Hematopoietic multipotent progenitor cell treated with erythropoietin and hydrocortisone succinate and interleukin-3 and kit ligand, for 8 days (in vitro differentiated cells): ENCODE data around the gene EFCAB6.

ENCODE experiments used
- DNase-seq: peaks from one replicate; pipeline ENCODE4 v3.0.0-alpha.2; 2015

The EFCAB6 gene

DNA sequence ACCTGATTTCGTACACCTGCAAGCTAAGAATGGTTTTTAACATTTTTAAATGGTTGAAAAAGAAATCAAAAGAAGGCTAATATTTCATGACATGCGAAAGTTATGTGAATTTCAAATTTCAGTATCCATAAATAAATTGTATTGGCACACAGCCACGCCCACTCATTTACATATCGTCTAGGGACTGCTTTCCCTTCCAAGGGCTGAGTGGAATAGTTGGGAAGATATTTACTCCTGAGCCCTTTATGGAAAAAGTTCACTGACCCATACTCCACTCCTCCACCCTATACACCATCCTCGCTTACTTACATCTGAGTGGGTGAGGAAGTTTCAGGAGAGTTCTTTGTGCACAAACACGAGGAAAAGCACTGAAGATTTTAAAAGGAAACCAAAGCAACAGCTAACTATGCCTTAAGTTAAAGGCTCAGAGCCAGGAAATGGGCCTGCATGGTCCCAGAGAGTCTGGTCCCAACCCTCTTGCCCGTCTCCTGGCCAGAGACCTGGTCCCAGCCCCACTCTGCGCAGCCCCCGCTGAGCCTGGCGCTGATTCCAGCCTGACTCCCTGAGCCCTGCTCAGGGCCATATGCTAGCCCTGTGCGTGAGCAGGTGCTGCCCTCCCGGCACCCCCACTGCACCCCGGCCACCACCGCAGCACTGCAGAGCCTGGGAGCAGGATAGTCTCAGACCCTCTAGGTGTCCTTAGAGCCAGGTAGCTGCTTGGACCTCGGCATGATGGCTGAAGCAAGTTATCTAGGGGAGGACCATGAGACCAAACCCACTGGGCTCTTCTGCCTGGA, 69.8 kb downstream of the EFCAB6 start:
- DNase-seq, result no peak

DNA sequence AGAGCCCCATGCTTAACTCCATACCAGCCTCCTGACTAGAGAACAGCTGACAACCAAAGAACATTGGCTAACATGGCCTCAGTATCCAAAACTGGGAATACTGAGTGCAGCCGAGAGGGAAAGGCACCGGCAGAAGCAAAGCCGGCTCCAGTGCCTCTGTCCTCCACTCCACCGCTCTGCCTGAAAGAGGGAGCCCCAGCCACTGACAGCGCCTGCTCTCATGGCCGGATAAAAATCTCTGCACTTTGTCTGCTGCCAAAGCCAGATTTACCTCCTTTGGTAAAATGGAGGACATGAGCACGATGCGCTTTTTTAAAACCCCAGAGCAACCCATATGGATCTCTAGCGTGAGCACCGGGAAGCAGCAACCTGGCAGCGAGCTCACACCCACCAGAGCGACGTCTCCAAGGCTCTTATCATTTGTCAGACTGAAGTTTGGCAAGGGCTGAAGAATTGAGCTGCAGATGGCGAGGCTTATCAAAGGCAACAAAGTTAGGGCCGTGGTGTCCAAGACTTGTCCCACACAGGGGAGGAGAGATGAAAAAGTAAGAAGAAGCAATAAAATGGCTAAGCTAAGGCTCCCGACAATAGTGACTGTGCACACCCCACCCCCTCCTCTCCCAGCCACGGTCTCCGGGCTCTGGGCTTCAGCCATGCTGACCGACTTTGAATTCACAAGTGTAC, 71.4 kb downstream of the EFCAB6 start:
- DNase-seq, result peak; percentile 82

DNA sequence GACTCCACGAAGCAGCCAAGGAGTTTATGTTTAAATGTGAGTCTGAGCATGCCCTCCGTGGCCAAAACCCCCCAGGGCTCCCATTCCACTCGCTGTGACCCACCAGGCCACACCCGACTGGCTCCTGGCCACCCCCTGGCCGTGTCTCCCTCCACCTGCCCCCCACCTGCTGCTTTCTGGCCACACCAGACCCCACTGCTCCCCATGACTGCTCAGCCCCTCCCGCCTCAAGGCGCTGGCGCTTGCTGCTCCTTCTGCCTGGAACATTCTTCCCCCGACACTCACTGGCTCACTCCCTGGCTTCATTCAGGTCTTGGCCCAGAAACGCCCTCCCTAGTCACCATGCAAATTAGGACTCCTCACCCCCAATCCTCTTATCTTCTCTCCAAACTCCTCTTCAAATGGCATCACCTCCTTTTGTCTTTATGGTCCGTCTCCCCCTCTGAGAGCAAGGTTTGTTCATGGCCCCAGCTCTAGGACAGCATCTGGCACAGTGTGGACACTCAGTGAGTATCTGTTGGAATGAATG, 72.2 kb downstream of the EFCAB6 start:
- no peak for DNase-seq

DNA sequence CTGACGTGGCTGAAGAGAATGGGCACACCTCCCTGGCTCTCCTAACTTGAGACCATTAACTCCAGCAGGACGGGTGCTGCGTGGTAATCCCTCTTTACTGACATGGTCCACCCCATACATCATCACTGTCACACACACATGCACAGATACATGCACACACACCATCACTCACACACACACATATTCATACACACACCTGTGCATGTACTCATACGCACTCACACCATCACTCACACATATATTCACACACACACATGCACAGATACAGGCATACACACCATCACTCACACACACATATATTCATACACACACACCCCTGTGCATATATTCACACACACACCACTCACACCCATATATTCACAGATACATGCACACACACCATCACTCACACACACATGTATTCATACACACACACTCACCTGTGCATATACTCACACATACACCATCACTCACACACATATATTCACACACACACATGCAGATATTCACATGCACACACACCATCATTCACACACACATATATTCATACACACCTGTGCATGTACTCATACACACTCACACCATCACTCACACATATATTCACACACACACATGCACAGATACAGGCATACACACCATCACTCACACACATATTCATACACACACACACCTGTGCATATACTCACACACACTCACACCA, 74.8 kb downstream of the EFCAB6 start:
- no peak for DNase-seq

DNA sequence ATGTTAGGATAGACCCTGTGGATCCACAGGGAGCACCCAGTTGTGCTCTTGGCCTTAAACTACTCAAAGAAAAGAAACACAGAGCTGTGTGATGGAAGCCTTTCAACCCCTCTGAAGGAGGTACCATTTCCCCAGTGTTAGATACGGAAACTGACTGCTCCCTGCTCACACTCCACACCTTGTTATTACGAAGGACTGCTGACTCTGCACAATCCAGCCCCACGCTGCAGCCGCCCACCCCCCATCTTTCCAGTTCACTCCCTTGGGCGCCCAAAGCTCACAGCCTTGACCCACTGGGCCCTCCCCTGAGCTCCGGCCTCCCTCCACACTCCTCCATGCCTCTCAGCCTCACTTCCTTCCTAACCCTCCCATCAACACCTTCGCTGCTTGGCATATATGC, 75.5 kb downstream of the EFCAB6 start:
- no peak for DNase-seq

DNA sequence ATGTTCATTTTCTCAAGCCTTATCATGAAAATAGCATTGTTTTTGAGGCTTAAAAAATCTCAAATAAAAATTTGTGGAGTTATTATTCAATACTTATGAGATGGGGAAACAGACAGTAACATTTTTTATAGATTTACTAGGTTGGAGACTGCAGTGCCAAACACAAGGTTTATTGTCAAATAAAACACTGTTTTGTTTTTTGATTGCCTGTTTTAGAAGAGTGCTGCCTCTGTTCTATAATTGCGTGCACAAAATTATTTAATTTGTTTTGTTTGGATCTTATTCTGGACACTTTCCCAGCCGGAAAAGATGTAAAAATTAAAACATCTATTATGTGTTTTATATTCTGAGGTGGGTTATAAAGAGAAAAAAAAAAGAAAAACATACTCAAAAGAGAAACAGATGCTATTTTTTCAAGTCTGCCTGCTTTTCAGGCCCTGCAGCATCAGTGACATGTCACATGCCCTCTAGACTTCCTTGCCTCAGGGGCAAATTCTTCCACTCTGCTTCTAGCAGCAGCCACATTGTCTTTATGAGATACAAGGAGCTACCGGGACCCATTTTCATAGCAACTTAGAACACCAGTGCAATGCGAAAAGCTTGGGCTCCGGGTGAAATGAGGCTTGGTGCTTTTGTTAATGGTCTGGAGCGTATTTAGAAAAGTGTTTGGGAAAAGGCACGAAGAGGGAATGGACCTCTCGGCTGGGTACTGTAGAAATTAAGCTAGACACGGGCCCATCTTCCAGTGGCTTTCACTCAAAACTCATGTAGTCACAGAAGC, 77.5 kb downstream of the EFCAB6 start:
- no peak for DNase-seq

DNA sequence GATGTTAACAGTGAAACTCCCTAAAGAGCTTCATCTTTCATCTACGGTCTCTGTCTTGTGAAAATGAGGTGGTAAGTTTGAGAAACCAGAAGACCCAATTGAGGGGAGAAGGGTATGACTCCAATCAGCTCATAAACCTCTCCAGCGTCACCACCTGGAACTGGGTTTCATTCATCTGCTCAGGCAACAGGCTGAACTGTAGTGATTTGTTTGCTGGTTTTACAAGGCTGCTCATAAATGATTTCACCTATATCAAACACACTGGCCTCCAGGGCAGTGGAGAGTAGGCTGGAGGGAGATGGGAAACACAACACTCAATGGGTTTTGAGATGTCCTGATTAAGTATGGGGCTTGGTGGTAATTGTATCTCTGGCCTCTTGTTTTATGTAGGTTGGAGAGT, 79.0 kb downstream of the EFCAB6 start:
- no peak for DNase-seq

DNA sequence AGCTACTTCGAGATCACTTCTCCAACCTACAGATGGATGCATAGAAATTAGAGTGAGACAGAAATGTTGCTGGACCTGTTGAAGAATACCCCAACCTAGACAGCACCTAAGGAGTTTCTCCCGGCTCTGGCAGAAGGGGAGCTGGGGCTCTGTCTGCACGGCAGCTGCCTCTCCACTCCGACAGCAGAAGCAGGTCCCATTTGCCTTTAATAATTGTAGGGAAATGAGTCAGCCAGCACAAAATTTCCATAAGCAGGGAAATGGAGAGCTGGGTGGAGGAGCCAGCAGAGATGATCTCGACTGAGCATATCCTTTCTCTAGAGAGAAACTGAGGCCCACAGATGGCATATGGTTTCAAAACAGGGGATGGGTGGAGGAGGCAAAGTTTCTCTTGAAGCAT, 80.1 kb downstream of the EFCAB6 start:
- no peak for DNase-seq

DNA sequence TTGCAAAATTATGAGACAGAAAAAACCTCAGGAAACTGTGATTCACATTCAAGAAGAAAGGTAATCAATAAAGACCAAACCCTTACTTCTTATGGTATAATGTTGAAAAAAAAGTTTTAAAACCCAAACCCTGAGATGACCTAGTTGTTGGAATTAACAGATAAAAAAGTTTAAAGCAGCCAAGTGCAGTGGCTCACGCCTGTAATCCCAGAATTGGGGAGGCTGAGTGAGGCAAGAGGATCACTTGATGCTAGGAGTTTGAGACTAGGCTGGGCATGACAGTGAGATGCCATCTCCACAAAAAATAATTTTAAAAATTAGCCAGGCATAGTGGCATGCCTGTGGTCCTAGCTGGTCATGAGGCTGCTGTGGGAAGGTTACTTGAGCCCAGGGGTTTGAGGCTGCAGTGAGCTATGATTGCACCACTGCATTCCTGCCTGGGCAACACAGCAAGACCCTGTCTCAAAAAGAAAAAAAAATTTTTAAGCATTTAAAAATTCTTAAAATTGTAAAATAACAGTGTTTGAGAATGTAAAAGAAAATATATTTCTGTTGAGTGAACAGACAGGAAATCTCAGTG, 85.1 kb downstream of the EFCAB6 start:
- no peak for DNase-seq

DNA sequence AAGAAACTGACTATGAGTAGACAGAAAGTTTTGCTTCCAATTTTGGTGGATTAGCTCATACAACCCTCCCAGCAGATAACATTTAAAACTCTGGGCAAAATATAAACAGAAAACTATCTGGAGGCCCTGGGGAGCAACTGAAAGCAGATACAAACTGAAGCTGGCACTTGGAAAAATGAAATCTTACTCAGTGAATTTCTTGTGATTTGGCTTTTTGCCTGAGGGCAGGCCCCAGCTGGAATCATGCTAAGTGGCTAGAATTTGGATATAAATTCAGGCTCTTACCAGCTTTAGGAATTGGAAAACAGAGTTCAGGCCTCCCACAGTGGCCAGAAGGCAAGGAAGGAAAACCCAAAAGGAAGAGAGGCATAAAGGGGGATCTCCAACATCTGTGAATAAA, 85.8 kb downstream of the EFCAB6 start:
- no peak for DNase-seq

DNA sequence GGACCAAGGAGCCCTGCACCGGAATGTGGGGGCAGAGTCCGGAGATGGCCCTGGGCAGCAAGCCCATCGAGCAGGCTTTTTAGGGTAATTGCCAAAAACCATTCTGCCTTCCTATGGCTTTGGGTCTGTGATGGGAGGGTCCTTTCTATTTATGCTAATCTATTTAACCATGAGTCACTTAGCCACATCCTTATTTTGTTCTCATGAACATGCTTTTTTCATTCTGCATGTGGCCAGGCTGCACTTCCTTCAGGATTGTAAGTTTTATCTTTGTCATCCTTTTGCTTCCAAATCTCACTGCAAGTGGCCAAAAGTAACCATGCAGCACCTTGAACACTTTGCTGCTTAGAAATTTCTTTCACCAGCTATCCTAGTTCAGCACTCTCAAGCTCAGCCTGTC, 88.3 kb downstream of the EFCAB6 start:
- no peak for DNase-seq

DNA sequence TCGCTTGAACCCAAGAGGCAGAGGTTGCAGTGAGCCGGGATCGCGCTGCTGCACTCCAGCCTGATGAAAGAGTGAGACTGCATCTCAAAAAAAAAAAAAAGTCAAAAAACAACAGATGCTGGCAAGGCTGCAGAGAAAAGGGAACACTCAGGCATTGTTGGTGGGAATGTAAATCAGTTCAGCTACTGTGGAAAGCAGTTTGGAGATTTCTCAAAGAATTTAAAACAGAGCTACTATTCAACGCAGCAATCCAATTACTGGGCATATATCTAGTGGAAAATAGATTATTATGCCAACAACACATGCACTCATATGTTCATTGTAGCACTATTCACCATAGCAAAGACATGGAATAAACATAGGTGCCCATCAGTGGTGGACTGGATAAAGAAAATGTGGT, 89.7 kb downstream of the EFCAB6 start:
- DNase-seq, result no peak

DNA sequence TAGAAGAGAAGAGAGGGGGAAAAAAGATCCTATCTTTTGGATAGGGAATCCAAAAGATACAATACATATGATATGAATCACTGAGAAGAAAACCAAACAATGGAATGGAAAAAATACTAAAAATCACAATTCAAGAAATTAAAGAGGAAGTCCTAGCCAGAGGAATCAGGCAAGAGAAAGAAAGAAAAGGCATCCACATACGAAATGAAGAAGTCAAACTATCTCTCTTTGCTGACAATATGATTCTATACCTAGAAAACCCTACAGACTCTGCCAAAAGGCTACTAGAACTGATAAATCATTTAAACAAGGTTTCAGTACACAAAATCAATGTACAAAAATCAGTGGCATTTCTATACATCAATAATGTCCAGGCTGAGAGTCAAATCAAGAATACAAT, 91.4 kb downstream of the EFCAB6 start:
- no peak for DNase-seq

DNA sequence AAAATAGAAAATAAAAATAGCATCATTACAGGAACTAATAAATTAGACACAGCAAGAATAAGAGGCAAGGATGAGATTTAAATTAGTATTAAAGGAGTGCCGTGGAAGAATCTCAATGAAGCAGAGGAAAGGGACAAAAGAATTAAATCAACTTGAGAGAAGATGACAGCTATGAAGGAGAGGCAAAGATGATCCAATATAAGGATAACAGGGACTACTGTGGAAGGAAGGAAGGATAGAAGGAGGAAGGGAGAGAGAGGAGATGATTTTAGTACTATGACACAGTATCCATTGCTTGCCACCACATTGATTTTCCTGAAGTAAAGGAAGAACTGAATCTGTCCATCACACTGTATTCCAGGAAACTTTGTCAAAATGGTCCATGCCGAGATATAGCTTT, 98.0 kb downstream of the EFCAB6 start:
- DNase-seq, result no peak

DNA sequence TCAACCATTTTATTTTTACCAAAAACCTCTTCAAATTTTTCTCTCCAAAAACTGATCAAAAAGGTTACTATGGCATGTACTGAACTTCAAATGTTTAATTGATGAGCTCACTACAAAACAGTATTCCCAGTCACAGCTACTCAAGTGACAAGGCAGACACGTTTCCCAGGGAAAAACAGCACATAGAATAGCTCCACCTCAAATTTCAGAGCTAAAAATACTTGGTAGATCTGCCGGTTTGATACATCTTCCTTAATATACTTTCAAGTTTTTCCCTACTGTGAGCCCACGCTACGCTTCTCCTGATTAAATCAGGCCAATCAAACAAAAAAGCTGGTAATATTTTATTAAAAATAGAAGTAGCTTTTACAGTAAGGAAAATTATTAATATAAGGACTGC, 100.4 kb downstream of the EFCAB6 start:
- no peak for DNase-seq

DNA sequence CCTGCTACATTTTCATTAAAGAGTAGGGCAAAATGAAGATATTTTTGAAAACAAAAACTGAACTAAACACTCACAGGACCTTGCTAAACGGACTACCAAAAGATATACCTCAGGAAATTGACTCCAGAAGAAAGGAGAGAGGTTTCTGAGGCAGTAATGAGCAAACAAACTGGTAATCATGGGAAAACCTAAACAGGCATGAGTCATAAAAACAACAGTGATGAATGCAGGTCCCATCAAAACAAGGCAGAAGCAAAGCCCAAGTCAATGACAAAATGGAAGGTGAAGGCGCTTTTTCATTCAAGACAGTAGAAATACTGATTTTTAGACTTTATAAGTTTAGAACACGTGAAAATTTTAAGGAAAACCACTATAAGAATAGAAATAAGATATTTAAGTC, 104.5 kb downstream of the EFCAB6 start:
- no peak for DNase-seq

DNA sequence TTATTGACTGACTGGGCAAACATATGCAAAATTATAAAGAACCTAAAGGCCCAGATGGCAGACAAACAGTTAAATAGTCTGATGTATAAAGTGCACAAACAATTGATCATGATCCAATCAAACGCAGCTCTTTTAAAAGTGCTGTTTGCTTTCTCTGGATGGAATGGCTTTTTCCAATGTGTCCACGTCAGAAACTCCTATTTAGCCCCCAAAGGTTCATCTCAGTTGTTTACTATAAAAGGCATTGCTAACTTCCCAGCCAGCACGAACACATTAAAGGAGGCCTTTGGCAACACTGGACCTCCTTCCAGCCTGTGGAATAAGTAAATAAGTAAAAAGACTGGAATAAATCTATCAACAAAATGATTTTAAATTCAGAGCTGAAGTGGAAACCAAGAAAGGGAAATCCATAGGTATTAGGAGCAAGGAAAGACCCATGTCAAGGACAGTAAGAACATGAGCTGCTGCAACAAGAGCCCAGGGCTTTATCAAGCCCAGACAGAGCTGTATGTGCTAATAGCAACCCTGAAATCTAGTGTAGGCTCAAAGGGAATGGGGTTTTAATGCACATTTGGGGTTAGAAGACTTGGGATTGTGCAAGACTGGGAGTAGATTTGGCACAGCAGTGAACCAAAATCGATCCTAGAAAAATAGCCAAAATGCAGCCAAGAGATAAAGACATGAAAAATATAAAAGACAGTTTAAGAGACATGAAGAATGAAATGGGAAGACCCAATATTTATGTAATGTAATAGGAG, 105.4 kb downstream of the EFCAB6 start:
- DNase-seq, result no peak

DNA sequence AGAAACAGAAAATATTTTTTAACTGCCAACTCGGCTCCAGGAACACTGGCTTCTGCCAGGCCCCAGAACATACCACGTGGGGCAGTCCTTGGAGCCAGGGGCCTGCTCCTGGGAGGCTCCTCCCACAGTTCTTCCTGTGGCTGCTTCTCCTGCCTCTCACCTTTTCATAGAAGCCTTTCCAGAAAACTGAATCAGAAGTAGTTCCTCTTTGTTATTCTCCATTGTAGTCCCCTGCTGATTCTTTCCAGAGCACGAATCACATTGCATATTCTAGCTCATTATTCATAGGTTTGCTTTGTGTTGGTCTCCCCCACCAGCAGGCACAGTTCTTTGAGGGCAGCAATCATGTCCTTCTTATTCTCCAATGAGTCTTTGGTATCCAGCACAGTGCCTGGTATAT, 106.0 kb downstream of the EFCAB6 start:
- no peak for DNase-seq

DNA sequence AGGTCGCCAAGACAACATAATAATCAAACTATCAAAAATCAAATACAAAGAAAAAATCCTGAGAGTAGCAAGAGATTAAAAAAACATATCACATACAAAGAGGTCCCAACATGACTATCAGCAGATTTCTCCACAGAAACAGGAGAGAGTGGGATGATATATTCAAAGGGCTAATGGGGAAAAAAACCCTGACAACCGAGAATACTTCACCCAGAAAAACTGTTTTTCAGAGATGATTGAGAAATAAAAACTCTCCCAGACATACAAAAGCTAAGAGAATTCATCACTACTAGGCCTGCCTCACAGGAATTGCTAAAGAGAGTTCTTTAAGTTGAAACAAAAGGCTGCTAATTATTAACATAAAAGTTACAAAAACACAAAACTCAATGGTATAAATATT, 108.1 kb downstream of the EFCAB6 start:
- no peak for DNase-seq

DNA sequence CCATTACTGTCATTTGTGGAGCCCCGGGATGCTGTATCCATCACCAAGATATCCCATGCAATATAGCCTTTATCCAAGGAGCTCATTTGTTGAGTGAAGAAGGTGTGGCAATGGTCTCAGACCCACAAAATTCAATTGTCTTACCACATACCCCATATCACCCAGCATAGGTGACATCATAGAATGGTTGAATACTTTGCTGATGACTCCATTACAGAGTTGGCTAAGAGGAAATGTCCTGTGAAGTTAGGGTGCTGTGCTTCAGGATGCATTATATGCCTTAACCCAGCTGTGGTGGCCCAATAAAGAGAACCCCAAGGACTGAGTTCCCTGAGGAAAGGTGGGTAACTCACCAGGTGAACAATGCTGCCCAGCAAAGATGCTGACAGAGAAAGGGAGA, 113.7 kb downstream of the EFCAB6 start:
- no peak for DNase-seq

DNA sequence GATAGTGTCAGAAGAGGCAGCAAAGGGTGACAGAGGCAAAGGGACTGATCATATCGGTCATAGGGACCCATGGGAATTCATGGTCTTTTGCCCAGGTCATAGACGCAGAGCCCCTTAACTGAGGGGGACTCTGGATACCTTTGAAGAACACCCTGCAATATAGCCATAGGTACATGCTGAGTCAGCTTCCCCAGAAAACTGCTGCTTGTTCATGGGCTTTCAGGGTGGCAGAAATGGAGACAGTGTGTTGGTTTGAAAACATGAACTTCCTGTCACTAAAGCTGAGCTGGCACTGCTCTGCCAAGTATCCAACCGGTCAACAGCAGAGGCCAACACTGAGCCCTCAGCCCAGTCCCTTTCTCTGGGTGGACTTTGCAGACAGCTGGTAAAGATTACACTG, 114.2 kb downstream of the EFCAB6 start:
- DNase-seq, result no peak

DNA sequence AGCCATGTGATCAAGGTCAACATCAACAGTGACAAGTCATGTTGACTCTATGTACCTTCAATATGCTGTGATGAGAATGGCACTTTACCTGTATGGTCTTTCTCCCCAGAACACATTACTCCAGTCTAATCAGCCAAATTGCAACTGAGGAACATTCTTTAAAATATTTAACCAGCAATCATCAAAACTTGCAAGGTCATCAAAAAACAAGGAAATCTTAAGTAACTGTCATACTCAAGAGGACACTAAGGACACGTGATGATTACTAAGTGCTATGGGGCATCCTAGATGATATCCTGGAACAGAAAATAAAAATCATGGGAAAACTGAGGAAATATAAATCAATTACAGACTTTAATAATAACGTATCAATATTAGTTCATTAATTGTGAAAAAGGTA, 118.9 kb downstream of the EFCAB6 start:
- no peak for DNase-seq
